GM20000 (cell line): ENCODE measurements around the gene CHMP1A.
"Not testable (repeated sequence)": the region's sequence is repeated elsewhere in the genome, so short reads cannot be mapped to it uniquely, and the experiment has no call there.

Source experiments
- DNase-seq: peaks from one replicate; pipeline ENCODE4 v3.0.0; 2012; ENCODE audit warnings: low spot score
- CTCF ChIP-seq: IDR thresholded peaks from 2 replicates; pipeline ENCODE4 v1.5.1; 2012; ENCODE audit warnings: mild to moderate bottlenecking, control low read depth; ENCODE audit errors: extremely low read depth, missing control alignments

Gene CHMP1A

GRCh38 chr16:89695086-89695874 is 37.8 kb upstream of the CHMP1A start:
- no peak for DNase-seq
- TF ChIP-seq CTCF, result no peak

GRCh38 chr16:89694784-89695085 is 37.2 kb upstream of the CHMP1A start:
- DNase-seq, result not testable (repeated sequence)

- no peak for TF ChIP-seq CTCF
- no peak for DNase-seq
These were observed 36.6 kb upstream of the CHMP1A start for GRCh38 chr16:89693931-89694783.

GRCh38 chr16:89693289-89693731 is 35.8 kb upstream of the CHMP1A start:
- no peak for TF ChIP-seq CTCF
- no peak for DNase-seq

- TF ChIP-seq CTCF, result no peak
- no peak for DNase-seq
These were observed 34.6 kb upstream of the CHMP1A start for GRCh38 chr16:89691986-89692569.

GRCh38 chr16:89691231-89691985 is 33.9 kb upstream of the CHMP1A start:
- TF ChIP-seq CTCF, result no peak

GRCh38 chr16:89690392-89690901 is 32.9 kb upstream of the CHMP1A start:
- no peak for DNase-seq

More at GRCh38 chr16:89691231-89691985, 33.9 kb upstream of the CHMP1A start:
- no peak for DNase-seq

GRCh38 chr16:89689621-89690020 is 32.1 kb upstream of the CHMP1A start:
- DNase-seq, result not testable (repeated sequence)

More at GRCh38 chr16:89690392-89690901, 32.9 kb upstream of the CHMP1A start:
- no peak for TF ChIP-seq CTCF
